Esophagus squamous epithelium (tissue), 5 donors: ENCODE results near the gene MIEN1. TPM values are rescaled to one million over a fixed set of nuclear protein-coding genes. Genes with fewer than 3 reads are reported as not detected.
A peak's percentile ranks its signal among the peaks of the same experiment; 100 is the strongest.

Experiments used
- DNase-seq: peaks from one replicate; lab custom pipeline; 2025; lab: John Stamatoyannopoulos, UW
- H3K27ac ChIP-seq, 4 donors: fragments of 200-600 bp; sonication (generic); one replicate each; pipeline ENCODE4 v1.5.1; 2016 to 2019; ENCODE audit warnings: mild to moderate bottlenecking in 1 of 4
- H3K27me3 ChIP-seq, 4 donors: fragments of 200-600 bp; sonication (generic); 1 replicate in 3 of 4; 2 replicates in 1 of 4; pipeline versions ENCODE4 v1.5.1 to v1.6.0; 2017 to 2021; ENCODE audit warnings: antibody characterized with exemption in 1 of 4
- H3K36me3 ChIP-seq, 3 donors: fragments of 200-600 bp; sonication (generic); one replicate each; pipeline ENCODE4 v1.5.1; 2016 to 2019
- H3K4me1 ChIP-seq, 3 donors: fragments of 200-600 bp; sonication (generic); one replicate each; pipeline ENCODE4 v1.5.1; 2017 to 2019
- H3K4me3 ChIP-seq, 4 donors: fragments of 200-600 bp; sonication (generic); 1 replicate in 3 of 4; 2 replicates in 1 of 4; pipeline ENCODE4 v1.5.1; 2016 to 2019; ENCODE audit warnings: mild to moderate bottlenecking in 2 of 4, moderate library complexity in 1 of 4
- H3K9me3 ChIP-seq, 3 donors: fragments of 200-600 bp; sonication (generic); one replicate each; pipeline ENCODE4 v1.5.1; 2016 to 2019
- CTCF ChIP-seq, 6 experiments: fragments of 450-650 bp in 4 of 6; fragments of 200-600 bp in 2 of 6; sonication (generic) in 2 of 6; IDR thresholded peaks; one replicate each; pipeline ENCODE4 v1.5.1; 2016 to 2019; ENCODE audit warnings: antibody characterized with exemption in 6 of 6, mild to moderate bottlenecking in 4 of 6, moderate library complexity in 4 of 6
- POLR2A ChIP-seq, 4 donors: fragments of 450-650 bp; IDR thresholded peaks; one replicate each; pipeline ENCODE4 v1.6.1; 2017; ENCODE audit warnings: antibody characterized with exemption in 4 of 4, mild to moderate bottlenecking in 4 of 4, moderate library complexity in 3 of 4
- WGBS, 2 donors: methylation state at CpG; one replicate each; pipeline ENCODE4 v1.1.5; 2018; 5-methylcytosine and 5-hydroxymethylcytosine counted together
- intact Hi-C: fragments of 100-400 bp; cut with DNase I; formaldehyde crosslinking; loops from one replicate; pipeline ENCODE4 v1.15.0; 2022
- total RNA-seq, 4 donors: library from RNA; depleted of rRNA; stranded (reverse); fragments of >200 nt; gene quantifications; one replicate each; pipeline ENCODE4 v1.1.0, GENCODE V29; 2016
- donor health status: DM: yes; HTN: yes; CAD: no.

The MIEN1 gene
- total RNA-seq, 4 donors from 2014 or later: 44.4 to 55.2 (median 53.2) TPM

- intact Hi-C loops: no loop called here
- WGBS, 2 donors: 10% methylated on average over 4 of the region's 16 CpGs; no CpG with 5 or more reads in 1 of the 2 donors
- Histone ChIP-seq H3K4me1 (peaks cover 12 to 68% (median 18%) of the 10 kb centered on the region in 3 donors), H3K27me3 (peaks cover 0 to 82% (median 0%) of the 10 kb centered on the region in 4 donors), H3K9me3 (no peaks in the 10 kb centered on the region), H3K27ac (peak overlapping the region; percentile 93 to 98 (median 94)), H3K4me3 (peak overlapping the region; percentile 53 to 69 (median 64)), H3K36me3 (peaks cover 5 to 37% (median 23%) of the 10 kb centered on the region in 3 donors)
- TF ChIP-seq POLR2A (IDR thresholded peaks at IDR 0.05) (peak in 2 of 4 donors; percentile 38 to 42), CTCF (IDR thresholded peaks at IDR 0.05) (no peak)
- no peak for DNase-seq
Measured at GRCh38 chr17:39740357-39741111, 10.2 kb upstream of the MIEN1 start.

GRCh38 chr17:39739885-39740356, 9.6 kb upstream of the MIEN1 start:
- intact Hi-C loops: no loop called here
- H3K27ac ChIP-seq: peak overlapping the region; percentile 93 to 98 (median 94)
- H3K36me3 ChIP-seq: peaks cover under 1 to 31% (median 16%) of the 10 kb centered on the region in 3 donors
- peaks cover 12 to 75% (median 18%) of the 10 kb centered on the region in 3 donors for H3K4me1 ChIP-seq
- H3K4me3 ChIP-seq: peak overlapping the region; percentile 53 to 69 (median 64)
- no peaks in the 10 kb centered on the region for H3K9me3 ChIP-seq
- H3K27me3 ChIP-seq: peaks cover 0 to 82% (median 0%) of the 10 kb centered on the region in 4 donors
- TF ChIP-seq POLR2A (IDR thresholded peaks at IDR 0.05) (no peak), CTCF (IDR thresholded peaks at IDR 0.05) (no peak)
- whole genome bisulfite sequencing, 2 donors: 11 to 25% methylated on average over 4 to 8 of the region's 9 CpGs
- DNase-seq: no peak

- Histone ChIP-seq H3K27me3 (peaks cover 0 to 78% (median 0%) of the 10 kb centered on the region in 4 donors), H3K27ac (peak overlapping the region; percentile 93 to 98 (median 94)), H3K36me3 (peaks cover 0 to 24% (median 12%) of the 10 kb centered on the region in 3 donors), H3K9me3 (no peaks in the 10 kb centered on the region), H3K4me3 (peak overlapping the region; percentile 53 to 69 (median 64)), H3K4me1 (peaks cover 12 to 75% (median 18%) of the 10 kb centered on the region in 3 donors)
- TF ChIP-seq CTCF (IDR thresholded peaks at IDR 0.05) (peak in 2 of 6 experiments; percentile 2 to 16), POLR2A (IDR thresholded peaks at IDR 0.05) (peak in 2 of 4 donors; percentile 17 to 45)
- 10 to 17% methylated on average over 8 to 12 of the region's 32 CpGs for WGBS, 2 donors
- intact Hi-C loops: no loop called here
- DNase-seq: no peak
Measured at GRCh38 chr17:39738983-39739884, 8.9 kb upstream of the MIEN1 start.

- no peaks in the 10 kb centered on the region for H3K9me3 ChIP-seq
- WGBS, 2 donors: 0 to 6% methylated on average over 3 to 5 of the region's 13 CpGs
- peaks cover 0 to 73% (median 0%) of the 10 kb centered on the region in 4 donors for H3K27me3 ChIP-seq
Measured at GRCh38 chr17:39738568-39738901, 8.2 kb upstream of the MIEN1 start.

More at GRCh38 chr17:39738568-39738901, 8.2 kb upstream of the MIEN1 start:
- intact Hi-C loops: no loop called here
- peak overlapping the region; percentile 53 to 69 (median 64) for H3K4me3 ChIP-seq
- peak overlapping the region; percentile 93 to 98 (median 94) for H3K27ac ChIP-seq
- peaks cover 0 to 17% (median 12%) of the 10 kb centered on the region in 3 donors for H3K36me3 ChIP-seq
- peak in 2 of 4 donors; percentile 46 to 47 for TF ChIP-seq POLR2A (IDR thresholded peaks at IDR 0.05)
- no peak for TF ChIP-seq CTCF (IDR thresholded peaks at IDR 0.05)
- H3K4me1 ChIP-seq: peaks cover 12 to 75% (median 18%) of the 10 kb centered on the region in 3 donors
- no peak for DNase-seq
